Measurements from ENCODE around the gene TRPV4.
"Not testable (repeated sequence)": the region's sequence is repeated elsewhere in the genome, so short reads cannot be mapped to it uniquely, and the experiment has no call there.

Gene TRPV4

GRCh38 chr12:109833307-109834189, at the start of gene TRPV4:
Gene TRPV4, minus strand, starts transcription at chr12:109833398. Its CDS starts 18,602 bp downstream, at chr12:109814796.
- no peak for DNase-seq (ENCODE audit: low read depth in 3 of 3)

- no peak for DNase-seq (ENCODE audit: low read depth in 3 of 3)
Observed at GRCh38 chr12:109881752-109882151, 48.6 kb upstream of the TRPV4 start.

GRCh38 chr12:109880938-109881337, 47.7 kb upstream of the TRPV4 start:
- no peak for DNase-seq (ENCODE audit: low read depth in 3 of 3)

GRCh38 chr12:109880043-109880931, 47.1 kb upstream of the TRPV4 start, which contains the start of gene GLTP:
Gene GLTP, minus strand, starts transcription at chr12:109880541. Its CDS starts 167 bp downstream, at chr12:109880374.
- peak; percentile 80 to 86 (median 82) for DNase-seq (ENCODE audit: low read depth in 3 of 3)

DNA sequence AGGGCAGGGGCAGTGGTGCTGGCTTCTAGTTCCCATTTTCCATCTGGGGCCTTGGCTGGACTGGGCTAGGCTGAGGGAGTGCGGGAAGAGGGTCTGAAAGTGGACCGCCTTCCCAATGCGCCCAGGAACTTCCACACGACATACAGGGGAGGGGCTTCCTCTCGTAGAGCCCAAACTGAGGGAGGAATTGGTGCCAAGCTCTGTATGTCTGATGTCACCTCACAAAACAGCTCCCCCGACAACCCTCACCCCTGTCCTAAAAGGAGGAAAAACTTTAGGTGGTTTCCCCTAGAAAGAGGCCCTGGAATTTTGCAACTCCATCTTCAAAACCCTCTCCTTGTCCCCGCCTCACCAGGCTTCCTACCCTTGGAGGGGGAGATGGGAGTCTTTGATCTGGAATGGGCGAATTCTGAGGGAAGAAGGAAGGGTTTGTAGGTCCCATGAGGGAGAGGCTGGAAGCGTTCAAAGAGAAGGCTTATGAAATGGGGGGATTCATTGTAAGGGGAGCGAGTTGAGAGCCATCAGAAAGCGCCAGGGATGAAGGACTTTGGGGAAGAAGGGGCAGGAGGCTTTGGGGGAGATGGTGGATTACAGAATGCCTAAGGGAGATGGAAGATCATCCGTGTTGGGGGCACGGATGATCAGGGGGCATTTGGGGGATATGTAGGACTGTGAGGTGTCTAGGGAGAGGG, 46.3 kb upstream of the TRPV4 start:
- DNase-seq (ENCODE audit: low read depth in 3 of 3) = no peak

DNA sequence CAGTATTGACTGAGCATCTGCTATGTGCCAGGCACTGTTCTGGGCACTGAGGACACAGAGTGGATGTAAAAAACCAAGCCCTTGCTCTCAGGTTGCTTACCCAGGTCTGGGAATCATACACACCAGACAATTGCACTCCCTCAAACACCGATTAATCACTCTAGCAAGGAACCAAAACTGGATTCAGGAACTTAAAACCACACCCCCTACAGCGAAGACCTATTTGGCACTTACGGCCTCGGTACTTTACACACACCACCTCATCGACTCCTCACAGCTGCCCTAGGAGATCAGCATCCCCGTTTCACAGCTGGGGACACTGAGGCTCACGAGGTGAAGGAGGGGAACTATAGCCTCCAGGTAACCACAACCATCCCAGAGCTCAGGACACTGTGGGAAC, 45.6 kb upstream of the TRPV4 start:
- no peak for DNase-seq (ENCODE audit: low read depth in 3 of 3)

DNA sequence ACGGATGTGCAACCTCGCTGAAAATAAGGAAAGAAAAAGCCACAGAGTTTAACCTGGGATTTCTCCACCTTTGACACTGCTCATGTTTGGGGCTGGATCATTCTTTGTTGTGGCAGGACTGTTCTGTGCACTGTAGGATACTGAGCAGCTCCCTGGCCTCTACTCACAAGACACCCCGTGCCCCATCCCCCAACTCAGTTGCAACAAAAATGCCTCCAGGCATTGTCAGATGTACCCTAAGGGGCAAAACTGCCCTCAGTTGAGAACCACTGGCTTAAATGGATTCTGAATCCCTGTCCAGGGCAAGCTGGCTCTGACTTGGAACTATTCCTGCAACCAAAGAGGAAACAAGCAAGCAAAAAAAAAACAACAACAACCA, 45.0 kb upstream of the TRPV4 start:
- no peak for DNase-seq (ENCODE audit: low read depth in 3 of 3)

DNA sequence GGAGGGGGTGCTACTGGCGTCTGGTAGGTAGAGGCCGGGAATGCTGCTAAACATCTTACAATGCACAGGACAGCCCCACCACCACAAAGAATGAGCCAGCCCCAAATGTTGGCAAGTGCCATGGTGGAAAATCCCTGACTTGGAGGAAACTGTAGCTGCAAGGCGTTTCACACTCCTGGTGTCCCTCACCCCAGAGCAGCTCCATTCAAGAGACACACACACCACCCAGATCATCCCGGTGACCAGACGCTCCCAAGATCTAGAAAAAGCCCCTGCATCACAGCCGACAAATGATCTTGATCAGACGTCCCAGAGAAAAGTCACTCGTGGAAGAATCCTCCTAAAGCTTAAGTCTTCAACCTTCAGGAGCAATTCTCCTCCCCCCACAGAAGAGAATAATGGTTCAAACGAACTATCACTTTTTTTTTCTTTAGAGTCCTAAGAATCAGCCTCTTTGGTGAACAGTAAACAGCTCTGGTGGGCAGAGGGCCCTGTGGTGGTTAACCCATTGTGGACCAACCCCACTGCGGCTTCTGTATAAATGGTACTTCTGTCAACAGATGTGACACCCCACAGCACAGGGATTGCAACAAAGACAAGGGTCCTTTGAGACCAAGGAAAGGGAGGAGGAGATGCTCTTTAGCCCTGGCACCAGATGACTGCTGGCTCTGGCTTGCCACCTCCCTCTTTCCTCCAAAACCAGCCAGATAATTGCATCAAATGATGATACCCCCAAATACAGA, 44.5 kb upstream of the TRPV4 start:
- no peak for DNase-seq (ENCODE audit: low read depth in 3 of 3)

DNA sequence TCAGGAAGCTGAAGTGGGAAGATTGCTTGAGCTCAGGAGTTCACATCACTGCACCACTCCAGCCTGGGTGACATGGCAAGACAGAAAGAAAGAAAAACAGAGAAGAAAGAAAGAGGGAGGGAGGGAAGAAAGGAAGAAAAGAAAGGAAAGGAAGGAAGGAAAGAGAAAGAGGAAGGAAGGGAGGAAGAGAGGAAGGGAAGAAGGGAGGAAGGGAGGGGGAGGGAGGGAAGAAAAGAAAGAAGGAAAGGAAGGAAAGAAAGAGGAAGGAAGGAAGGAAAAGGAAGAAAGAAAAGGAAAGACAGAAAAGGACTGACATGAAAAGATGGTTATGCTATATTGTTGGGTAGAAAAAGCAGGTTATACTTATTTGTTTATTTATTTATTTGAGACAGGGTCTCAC, 43.2 kb upstream of the TRPV4 start:
- DNase-seq (ENCODE audit: low read depth in 3 of 3) = no peak

DNA sequence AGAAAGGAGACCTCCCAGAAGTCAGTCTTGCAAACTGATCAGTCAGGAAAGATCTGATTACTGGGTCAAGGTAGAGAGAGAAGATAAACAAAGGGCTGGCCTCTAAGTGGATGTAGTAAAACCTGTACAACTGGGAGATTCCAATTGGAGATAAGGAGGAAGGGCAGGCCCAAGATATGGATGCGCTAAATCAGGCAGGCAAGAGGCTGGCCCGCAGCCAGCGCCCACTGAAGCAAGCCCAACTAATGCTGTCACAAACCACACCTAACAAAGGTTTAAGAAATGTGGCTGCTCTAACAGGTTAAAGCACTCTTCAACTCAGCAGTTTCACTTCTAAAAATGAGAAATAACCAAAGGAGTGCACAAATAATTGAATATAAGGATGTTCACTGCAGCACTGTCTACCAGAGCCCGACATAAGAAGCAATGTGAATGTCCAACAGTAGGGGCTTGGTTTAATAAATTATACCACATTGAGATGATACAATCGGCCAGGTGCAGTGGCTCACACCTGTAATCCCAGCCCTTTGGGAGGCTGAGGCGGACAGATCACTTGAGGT, 42.5 kb upstream of the TRPV4 start:
- no peak for DNase-seq (ENCODE audit: low read depth in 3 of 3)

DNA sequence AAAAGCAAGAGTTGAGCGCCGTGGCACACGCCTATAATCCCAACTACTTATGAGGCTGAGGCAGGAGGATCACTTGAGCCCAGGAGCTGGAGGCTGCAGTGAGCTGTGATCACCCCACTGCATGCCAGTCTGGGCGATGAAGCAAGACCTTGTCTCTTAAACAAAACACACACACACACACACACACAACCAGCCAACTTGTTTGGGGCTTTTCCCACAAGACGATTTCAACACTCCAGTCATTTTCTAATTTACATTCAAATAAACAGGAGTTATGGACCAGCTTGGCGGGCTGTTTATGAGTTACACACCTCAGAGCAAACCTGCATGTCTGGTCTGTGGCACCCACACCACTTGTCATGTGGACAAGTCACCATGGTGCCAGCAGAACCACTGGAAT, 40.5 kb upstream of the TRPV4 start:
- no peak for DNase-seq (ENCODE audit: low read depth in 3 of 3)

- DNase-seq (ENCODE audit: low read depth in 3 of 3) = no peak
Observed at GRCh38 chr12:109871668-109872314, 38.6 kb upstream of the TRPV4 start.

DNA sequence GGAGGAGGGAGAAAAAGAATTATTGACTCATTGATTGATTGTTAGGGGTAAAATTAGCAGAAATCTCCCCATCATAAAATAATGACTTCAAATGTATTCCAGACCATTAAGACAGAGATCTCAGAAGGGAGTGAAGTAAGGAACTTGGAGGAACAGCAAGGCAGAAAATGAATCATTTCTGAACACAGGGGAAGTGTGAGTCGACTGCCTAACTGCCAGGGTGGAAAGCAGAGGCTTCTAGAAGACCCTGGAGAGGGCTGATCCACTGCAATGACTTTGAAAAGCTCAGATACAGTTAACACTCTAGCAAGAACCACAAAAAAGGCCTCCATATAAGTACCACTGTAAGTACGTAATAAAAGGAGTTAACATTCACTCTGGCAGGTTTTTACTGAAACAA, 37.5 kb upstream of the TRPV4 start:
- DNase-seq (ENCODE audit: low read depth in 3 of 3) = no peak

DNA sequence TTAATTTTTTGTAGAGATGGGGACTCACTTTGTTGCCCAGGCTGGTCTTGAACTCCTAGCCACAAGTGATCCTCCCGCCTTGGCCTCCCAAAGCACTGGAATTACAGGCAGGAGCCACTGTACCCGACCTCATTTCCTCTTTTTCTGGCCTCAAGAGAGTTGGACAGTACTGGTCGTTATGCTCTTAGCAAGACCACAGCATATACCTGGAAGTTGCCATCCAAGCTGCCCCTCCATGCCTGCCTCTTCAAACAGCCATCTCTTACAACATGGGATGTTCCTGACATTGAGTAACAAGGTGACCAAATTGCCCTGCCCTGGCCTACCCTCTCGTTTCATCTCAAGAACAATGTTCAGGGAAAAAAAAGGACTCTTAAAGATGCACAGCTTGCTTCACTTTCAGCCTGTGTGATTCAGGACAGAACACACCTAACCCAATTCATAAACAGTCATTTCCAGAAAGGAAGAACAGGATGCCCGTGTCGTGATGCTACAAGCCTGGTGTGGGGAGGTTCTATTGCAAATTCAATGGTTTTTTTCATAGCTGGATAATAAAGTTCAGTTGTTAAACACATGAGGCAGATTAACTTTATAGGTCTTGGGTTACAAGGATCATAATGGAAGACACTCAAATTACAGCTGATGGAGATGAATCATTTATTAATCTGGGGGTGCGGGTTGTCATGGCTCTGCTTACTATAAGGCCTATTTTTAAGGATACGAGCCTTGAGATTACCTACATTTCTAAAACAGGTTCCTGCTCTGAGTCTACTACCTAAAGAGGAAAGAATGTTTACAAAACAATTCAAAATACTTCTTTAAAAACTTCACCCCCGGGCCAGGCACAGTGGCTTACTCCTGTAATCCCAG, 35.2 kb upstream of the TRPV4 start:
- DNase-seq (ENCODE audit: low read depth in 3 of 3) = no peak

- DNase-seq (ENCODE audit: low read depth in 3 of 3) = no peak
Observed at GRCh38 chr12:109864916-109865315, 31.7 kb upstream of the TRPV4 start.

DNA sequence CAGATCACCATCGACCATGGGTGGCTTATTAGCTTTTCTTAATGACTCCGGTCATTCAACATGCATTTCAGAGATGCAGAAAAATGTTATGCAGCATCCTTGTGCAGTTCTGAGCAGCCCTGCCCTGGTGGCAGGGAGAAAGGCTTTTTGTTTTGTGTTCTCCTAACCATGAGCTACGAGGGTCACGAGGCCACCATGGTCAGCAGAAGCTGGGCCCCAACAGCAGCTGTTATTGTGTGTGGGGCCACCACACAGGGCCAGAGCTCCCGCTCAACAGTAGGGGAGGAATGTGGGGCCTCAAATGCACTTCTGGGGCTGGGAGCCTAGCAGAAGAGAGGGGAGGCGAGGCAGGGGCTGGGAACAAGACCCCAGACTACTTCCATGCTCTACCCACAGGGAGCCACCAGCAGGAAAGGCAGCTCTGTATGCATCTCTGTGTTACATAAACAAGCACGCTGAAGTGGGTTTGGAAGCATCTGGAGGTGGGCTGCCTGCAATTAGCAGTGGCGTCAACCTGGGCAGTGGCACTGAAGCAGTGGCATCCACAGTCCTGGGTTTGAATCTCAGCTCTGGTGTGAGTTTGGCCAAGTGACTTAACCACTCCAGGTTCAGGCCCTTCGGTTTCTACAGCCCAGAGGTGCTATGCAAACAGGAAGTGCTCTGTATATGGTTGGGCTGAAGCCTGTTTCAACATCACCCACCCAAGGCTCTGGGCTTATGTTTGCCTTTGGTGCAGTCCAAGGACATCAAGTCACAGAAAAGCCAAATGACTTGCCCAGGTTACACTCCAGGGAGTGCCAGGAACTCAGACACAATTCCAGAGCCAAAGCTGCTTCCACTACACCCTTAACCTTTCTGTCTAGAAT, 30.9 kb upstream of the TRPV4 start:
- no peak for DNase-seq (ENCODE audit: low read depth in 3 of 3)

DNA sequence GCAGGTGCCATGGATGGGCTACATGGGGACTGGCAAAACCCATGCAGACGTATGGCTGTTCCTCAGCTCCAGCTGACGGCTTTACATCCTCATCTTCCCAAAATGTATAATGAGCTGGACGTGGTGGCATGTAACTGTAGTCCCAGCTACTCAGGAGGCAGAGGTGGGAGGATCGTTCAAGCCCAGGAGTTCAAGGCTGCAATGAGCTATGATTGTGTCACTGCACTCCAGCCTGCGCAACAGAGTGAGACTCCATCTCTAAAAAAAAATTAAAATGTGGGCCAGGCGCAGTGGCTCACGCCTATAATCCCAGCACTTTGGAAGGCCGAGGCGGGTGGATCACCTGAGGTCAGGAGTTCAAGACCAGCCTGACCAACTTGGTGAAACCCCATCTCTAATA, 29.3 kb upstream of the TRPV4 start:
- not testable (repeated sequence) for DNase-seq (ENCODE audit: low read depth in 3 of 3)

- DNase-seq (ENCODE audit: low read depth in 3 of 3) = no peak
Observed at GRCh38 chr12:109861689-109862314, 28.6 kb upstream of the TRPV4 start.
